GM19239 (cell line): ENCODE measurements around the gene CNDP1.
A peak's percentile ranks its signal among the peaks of the same experiment; 100 is the strongest.
"Not testable (repeated sequence)": the region's sequence is repeated elsewhere in the genome, so short reads cannot be mapped to it uniquely, and the experiment has no call there.

Source experiments
- DNase-seq: peaks from one replicate; pipeline ENCODE4 v3.0.0; 2011; ENCODE audit warnings: low spot score; ENCODE audit not compliant: insufficient read length
- FAIRE-seq: peaks from 2 replicates; lab custom pipeline; 2011; peaks lifted over from hg19 to GRCh38; lab: Jason Lieb, UNC

CNDP1 gene

GRCh38 chr18:74540652-74541421 lies 6.5 kb downstream of the CNDP1 start:
- DNase-seq (no peak), FAIRE-seq (no peak)

GRCh38 chr18:74541703-74542555 lies 7.6 kb downstream of the CNDP1 start:
- DNase-seq (no peak), FAIRE-seq (no peak)

GRCh38 chr18:74544898-74545297 lies 10.6 kb downstream of the CNDP1 start:
- FAIRE-seq = no peak

GRCh38 chr18:74546007-74546406 lies 11.7 kb downstream of the CNDP1 start:
- DNase-seq = no peak
- no peak for FAIRE-seq

More at GRCh38 chr18:74544898-74545297, 10.6 kb downstream of the CNDP1 start:
- DNase-seq = no peak

GRCh38 chr18:74546751-74547530 lies 12.6 kb downstream of the CNDP1 start:
- FAIRE-seq = no peak
- DNase-seq = no peak

- FAIRE-seq = no peak
- DNase-seq = no peak
Measured at GRCh38 chr18:74547860-74548259, 13.6 kb downstream of the CNDP1 start.

GRCh38 chr18:74549591-74550104 lies 15.3 kb downstream of the CNDP1 start:
- DNase-seq (no peak), FAIRE-seq (no peak)

- DNase-seq = no peak
- FAIRE-seq = no peak
Measured at GRCh38 chr18:74550886-74551285, 16.6 kb downstream of the CNDP1 start.

- FAIRE-seq (no peak), DNase-seq (no peak)
Measured at GRCh38 chr18:74551452-74551851, 17.2 kb downstream of the CNDP1 start.

GRCh38 chr18:74551936-74552555 lies 17.7 kb downstream of the CNDP1 start:
- DNase-seq (peak; percentile 84), FAIRE-seq (peak; percentile 89)

- DNase-seq = no peak
- FAIRE-seq = no peak
Measured at GRCh38 chr18:74556126-74556525, 21.8 kb downstream of the CNDP1 start.

- FAIRE-seq (no peak), DNase-seq (no peak)
Measured at GRCh38 chr18:74558096-74558495, 23.8 kb downstream of the CNDP1 start.

GRCh38 chr18:74562131-74562730 lies 27.9 kb downstream of the CNDP1 start:
- FAIRE-seq = no peak
- no peak for DNase-seq

- FAIRE-seq = no peak
- DNase-seq = no peak
Measured at GRCh38 chr18:74562775-74563174, 28.5 kb downstream of the CNDP1 start.

GRCh38 chr18:74563999-74564398 lies 29.7 kb downstream of the CNDP1 start:
- FAIRE-seq = no peak
- no peak for DNase-seq

GRCh38 chr18:74565164-74565563 lies 30.9 kb downstream of the CNDP1 start:
- not testable (repeated sequence) for FAIRE-seq, DNase-seq

- not testable (repeated sequence) for FAIRE-seq
Measured at GRCh38 chr18:74565993-74566392, 31.7 kb downstream of the CNDP1 start.

GRCh38 chr18:74567822-74568221 lies 33.5 kb downstream of the CNDP1 start:
- FAIRE-seq (no peak), DNase-seq (no peak)

More at GRCh38 chr18:74565993-74566392, 31.7 kb downstream of the CNDP1 start:
- DNase-seq = not testable (repeated sequence)

- no peak for FAIRE-seq
- no peak for DNase-seq
Measured at GRCh38 chr18:74569401-74569800, 35.1 kb downstream of the CNDP1 start.
